Epithelial cell of esophagus (primary cell): ENCODE results near the gene C6orf89.
A peak's percentile ranks its signal among the peaks of the same experiment; 100 is the strongest.

ENCODE experiments used
- DNase-seq: peaks from one replicate; pipeline ENCODE4 v3.0.0; 2010; ENCODE audit warnings: low read depth
- H3K4me3 ChIP-seq: 2 replicates; pipeline ENCODE4 v1.5.1; 2011; ENCODE audit warnings: mild to moderate bottlenecking, low read length, control low read depth
- TF ChIP-seq, protein P1 (sequence below): IDR thresholded peaks from 2 replicates; pipeline ENCODE4 v1.5.1; 2011; ENCODE audit warnings: low read depth, mild to moderate bottlenecking, low read length, control low read depth, inconsistent platforms; ENCODE audit not compliant: insufficient read depth; ENCODE audit errors: missing control alignments

Gene C6orf89

DNA sequence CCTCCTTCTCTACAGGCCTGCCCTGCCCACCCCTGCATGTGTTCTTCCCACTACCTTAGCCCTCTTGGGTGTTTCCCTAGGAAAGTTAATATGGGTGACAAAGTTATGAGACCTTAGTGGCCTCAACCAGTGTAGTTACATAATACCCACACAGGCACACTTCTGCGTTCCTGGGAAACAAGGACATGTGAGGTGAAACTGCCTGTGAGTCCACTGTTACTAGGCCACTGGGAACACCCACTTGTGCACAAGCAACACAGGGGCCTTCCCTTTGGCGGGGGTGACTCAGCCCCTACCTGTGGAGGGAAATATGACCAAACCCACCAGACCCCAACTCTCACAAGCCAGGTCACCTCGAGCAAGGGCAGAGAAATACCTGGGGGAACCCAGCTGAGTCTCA is 81.5 kb downstream of the C6orf89 start:
- no peak for DNase-seq
- TF ChIP-seq, protein P1, sequence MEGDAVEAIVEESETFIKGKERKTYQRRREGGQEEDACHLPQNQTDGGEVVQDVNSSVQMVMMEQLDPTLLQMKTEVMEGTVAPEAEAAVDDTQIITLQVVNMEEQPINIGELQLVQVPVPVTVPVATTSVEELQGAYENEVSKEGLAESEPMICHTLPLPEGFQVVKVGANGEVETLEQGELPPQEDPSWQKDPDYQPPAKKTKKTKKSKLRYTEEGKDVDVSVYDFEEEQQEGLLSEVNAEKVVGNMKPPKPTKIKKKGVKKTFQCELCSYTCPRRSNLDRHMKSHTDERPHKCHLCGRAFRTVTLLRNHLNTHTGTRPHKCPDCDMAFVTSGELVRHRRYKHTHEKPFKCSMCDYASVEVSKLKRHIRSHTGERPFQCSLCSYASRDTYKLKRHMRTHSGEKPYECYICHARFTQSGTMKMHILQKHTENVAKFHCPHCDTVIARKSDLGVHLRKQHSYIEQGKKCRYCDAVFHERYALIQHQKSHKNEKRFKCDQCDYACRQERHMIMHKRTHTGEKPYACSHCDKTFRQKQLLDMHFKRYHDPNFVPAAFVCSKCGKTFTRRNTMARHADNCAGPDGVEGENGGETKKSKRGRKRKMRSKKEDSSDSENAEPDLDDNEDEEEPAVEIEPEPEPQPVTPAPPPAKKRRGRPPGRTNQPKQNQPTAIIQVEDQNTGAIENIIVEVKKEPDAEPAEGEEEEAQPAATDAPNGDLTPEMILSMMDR: no peak
- no peak overlapping the region for H3K4me3 ChIP-seq

DNA sequence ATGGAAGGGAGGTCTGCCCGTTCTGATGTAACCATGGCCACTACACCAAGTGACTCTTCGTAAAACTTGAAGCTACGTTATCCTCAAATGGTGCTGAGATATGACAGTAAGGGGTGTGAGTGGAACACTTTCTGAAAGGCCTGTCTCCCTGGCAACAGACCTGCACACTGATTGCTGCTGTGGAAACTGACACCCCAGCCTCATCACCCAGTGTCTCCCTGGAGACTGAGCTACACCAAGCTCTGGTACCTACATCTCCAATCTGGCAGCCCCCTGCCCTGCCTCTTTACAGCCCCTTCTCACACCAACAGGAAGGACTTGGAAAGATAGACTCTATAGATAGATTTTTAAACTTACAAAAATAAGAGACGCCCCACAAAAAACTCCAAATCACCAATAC is 82.0 kb downstream of the C6orf89 start:
- TF ChIP-seq, protein P1: no peak
- no peak for DNase-seq

DNA sequence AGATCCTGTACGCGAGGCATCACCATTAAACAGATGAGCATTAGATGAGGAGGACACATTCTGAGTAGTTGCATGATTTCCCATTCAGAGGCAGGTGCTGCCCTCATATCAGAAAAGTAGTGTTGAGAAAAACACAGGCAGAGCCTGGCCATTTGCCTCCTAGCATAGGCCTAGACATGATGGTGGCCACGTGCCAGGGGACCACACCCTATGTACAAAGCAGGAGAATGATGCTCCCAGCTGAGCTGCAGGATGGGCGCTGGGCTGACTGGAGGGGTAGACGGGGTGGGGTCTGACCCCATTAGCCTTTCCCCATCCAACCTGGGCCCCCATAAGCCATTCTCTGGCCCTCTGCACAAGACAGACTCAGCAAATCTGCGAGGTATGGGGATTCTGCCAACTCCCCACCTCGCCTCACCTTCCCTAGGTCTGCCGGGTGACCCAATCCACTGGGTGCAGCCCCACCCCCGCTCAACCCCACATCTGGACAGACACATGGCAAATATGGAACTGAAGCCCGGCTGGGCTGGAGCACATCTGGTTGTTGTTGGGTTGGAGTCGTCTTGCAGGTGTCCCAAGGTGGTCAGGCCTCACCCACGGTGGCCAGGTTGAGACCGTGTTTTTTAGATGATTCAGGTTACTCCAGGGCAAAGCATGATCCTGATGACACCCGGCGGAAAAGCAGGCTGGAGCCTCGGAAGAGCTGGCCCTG is 82.7 kb downstream of the C6orf89 start:
- no peak overlapping the region for H3K4me3 ChIP-seq
- TF ChIP-seq, protein P1: no peak
- peak; percentile 71 for DNase-seq

More for the DNA sequence above, 82.0 kb downstream of the C6orf89 start:
- H3K4me3 ChIP-seq: no peak overlapping the region

DNA sequence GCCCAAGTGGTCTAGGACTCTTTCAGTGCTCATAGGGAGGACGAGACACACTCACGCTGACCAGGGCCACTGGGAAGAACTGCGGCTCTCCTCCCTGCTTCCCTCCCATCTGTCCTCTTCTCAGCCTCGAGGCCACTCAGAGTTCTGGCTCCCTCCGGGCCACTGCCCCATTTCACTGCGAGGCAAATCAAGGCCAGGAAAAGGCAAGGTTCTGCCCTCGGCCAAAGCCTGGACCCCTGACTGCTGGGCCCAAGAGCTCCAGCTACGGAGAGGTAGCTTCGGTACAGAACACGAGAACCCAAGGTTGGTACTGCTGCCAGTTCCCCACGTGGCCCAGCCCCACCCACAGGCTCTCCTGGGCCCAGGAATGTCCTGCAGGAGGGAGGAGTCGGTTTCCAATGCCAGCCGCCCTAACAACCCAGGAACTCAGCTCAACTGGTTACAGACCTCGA is 83.5 kb downstream of the C6orf89 start:
- DNase-seq: peak; percentile 33
- no peak overlapping the region for H3K4me3 ChIP-seq
- TF ChIP-seq, protein P1: no peak

DNA sequence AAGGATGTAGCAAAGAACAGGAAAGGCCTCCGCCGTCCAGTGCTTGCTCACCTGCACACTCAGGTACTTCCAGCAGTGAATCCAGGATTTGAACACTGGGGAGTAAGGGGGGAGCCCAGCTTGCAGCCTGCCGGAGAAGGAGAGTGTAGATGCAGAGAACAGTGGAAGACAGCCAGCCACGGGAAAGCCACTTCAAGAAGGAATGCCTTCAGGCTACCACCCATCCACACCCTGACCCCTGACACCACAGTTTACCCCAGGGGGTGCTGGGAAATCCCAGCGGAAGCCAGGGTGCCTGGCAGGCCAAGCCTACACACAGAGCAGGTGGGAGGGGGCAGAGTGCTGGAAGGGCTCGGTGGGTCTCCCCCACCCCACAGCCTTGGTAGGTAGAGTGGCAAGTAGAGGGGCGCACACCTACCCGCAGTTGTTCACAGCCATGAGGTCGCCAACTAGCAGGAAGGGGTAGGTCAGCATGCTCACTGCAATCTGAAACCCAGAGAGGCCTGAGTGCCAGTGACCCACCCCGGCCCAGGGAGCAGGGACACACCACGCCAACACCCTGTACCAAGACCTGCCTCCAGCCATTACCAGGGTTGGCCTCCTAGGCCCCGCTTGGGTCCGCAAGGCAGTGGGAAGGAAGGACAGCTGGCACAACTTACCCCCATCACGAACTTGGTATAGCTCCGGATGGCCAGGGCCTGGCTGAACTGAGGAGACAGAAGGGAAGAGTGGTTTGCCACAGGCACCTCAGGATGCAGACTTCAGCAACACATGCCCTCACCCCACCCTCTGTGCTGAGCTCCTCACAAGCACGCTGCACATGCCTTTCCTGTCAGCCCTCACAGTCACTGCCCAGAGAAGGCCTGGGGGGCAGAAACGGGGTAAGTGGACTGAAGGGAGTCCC is 84.5 kb downstream of the C6orf89 start:
- no peak overlapping the region for H3K4me3 ChIP-seq
- TF ChIP-seq, protein P1: no peak
- no peak for DNase-seq

DNA sequence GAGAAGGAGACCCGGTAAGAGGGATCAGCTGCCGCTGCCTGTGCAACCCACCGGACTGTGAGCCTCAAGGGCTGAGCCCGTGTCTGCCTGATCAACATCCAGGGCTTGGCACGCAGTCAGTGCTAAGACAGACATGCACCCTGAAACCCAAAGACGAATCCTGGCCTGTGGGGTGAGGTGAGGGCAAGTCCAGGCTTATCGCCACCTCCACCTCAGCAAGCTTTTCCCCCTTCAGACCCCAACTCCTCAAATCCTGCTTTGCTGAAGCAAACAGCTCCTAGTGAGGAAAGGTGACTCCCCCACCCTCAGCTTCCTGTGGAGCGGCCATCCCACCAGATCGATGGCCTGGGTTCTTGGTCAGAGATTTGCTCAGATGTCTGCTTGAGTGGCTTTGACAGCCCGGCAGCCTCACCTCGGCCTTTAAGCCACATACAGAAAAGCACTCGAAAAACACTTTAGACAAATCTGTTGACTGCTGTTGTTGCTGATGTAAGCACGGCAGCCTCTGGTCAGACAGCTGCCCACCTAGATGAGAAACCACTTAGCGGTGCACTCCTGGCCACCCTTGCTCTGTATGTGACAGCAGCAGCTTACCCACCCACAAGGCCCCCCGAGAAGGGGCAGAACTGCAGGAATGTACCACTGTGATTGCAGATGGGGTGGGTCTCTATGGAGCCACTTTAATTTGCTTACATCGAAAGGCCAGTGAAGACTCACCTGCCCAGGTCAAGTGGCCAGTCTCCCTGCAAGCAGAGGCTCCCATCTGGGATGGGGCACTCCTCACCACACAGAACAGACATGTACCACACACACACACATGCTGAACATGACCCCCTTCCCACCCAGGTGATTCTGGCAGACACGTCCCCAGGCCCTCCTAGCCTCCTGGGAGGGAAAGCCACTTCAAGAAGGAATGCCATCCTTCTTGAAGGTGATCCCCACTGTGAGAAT is 85.4 kb downstream of the C6orf89 start:
- H3K4me3 ChIP-seq: no peak overlapping the region
- no peak for DNase-seq
- TF ChIP-seq, protein P1: no peak
